ENCODE data around the gene CNPY2. TPM values are rescaled to one million over a fixed set of nuclear protein-coding genes. Genes with fewer than 3 reads are reported as not detected.
"Not testable (repeated sequence)": the region's sequence is repeated elsewhere in the genome, so short reads cannot be mapped to it uniquely, and the experiment has no call there.

Gene CNPY2
- polyA plus RNA-seq, 2 of the 4 experiments (the other 2 are of a cell fraction) = 158 to 218 TPM

GRCh38 chr12:56350662-56351061 lies 34.9 kb upstream of the CNPY2 start:
- no peak overlapping the region for H3K27ac ChIP-seq
- DNase-seq (ENCODE audit: low read depth in 1 of 2, low spot score in 1 of 2) = no peak
- POLR2A ChIA-PET = no interaction called here

GRCh38 chr12:56348776-56349175 lies 33.0 kb upstream of the CNPY2 start:
- H3K4me3 ChIP-seq = no peak overlapping the region
- POLR2A ChIA-PET = no interaction called here
- no peaks in the 10 kb centered on the region for H3K4me1 ChIP-seq

More at GRCh38 chr12:56350662-56351061, 34.9 kb upstream of the CNPY2 start:
- no peak for ATAC-seq
- Histone ChIP-seq H3K4me2 (no peak overlapping the region), H3K4me3 (no peak overlapping the region), H3K4me1 (no peaks in the 10 kb centered on the region), H3K9me3 (no peaks in the 10 kb centered on the region)
- TF ChIP-seq RCOR1 (IDR thresholded peaks at IDR 0.05; ENCODE audit: low read depth, low read length) = no peak
- TF ChIP-seq RFX5 (IDR thresholded peaks at IDR 0.05) = no peak
- TF ChIP-seq ZNF302 (CRISPR knock-in tag; IDR thresholded peaks at IDR 0.05) = no peak
- no peak for TF ChIP-seq MAFK (IDR thresholded peaks at IDR 0.05; ENCODE audit: partially characterized antibody)
- no peak for FAIRE-seq
- 63% methylated on average over 2 of the region's 2 CpGs for WGBS (ENCODE audit: missing lambda C conversion rate)
- CTCF ChIA-PET = interaction anchor here (2.1 kb wide), 1 partner anchor 10 kb away, joined by 6 read pairs; the partner anchor contains the start of gene STAT2

DNA sequence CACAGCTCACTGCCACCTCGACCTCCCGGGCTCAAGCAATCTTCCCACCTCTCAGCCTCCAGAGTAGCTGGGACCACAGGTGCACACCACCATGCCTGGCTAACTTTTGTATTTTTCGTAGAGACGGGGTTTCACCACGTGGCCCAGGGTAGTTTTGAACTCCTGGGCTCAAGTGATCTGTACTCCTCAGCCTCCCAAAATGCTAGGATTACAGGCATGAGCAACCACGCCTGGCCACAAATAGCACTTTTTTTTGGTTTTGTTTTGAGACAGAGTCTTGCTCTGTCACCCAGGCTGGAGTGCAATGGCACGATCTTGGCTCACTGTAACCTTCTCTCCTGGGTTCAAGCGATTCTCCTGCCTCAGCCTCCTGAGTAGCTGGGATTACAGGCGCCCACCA lies 31.5 kb upstream of the CNPY2 start:
- POLR2A ChIA-PET = interaction anchor here (0.6 kb wide), 1 partner anchor 73 kb away, joined by 6 read pairs; no protein-coding TSS in a partner anchor
- CTCF ChIA-PET; H3K4me1 ChIP-seq; DNase-seq (ENCODE audit: low read depth in 1 of 2, low spot score in 1 of 2); H3K27ac ChIP-seq; FAIRE-seq; H3K4me3 ChIP-seq; H3K9me3 ChIP-seq; ATAC-seq; H3K4me2 ChIP-seq: not testable (repeated sequence)
- 82% methylated on average over 9 of the region's 9 CpGs for WGBS (ENCODE audit: missing lambda C conversion rate)

More at GRCh38 chr12:56348776-56349175, 33.0 kb upstream of the CNPY2 start:
- H3K27ac ChIP-seq = no peak overlapping the region
- no peak overlapping the region for H3K4me2 ChIP-seq
- CTCF ChIA-PET = interaction anchor here (1.0 to 2.0 kb wide), 3 partner anchors 11 to 1234 kb away, joined by 3 to 8 read pairs (median 3); partner anchors contain the start of gene STAT2
- no peak for ATAC-seq
- 88% methylated on average over 5 of the region's 5 CpGs for WGBS (ENCODE audit: missing lambda C conversion rate)
- no peak for FAIRE-seq
- TF ChIP-seq CHD4 (IDR thresholded peaks at IDR 0.05; ENCODE audit: borderline replicate concordance) (no peak), ZSCAN20 (CRISPR knock-in tag; IDR thresholded peaks at IDR 0.05) (no peak), ZNF302 (CRISPR knock-in tag; IDR thresholded peaks at IDR 0.05) (no peak), ZFP36 (IDR thresholded peaks at IDR 0.05; ENCODE audit: borderline replicate concordance, partially characterized antibody) (no peak), ESRRA (IDR thresholded peaks at IDR 0.05; ENCODE audit: borderline replicate concordance, low read length) (no peak), RARB (CRISPR knock-in tag; IDR thresholded peaks at IDR 0.05) (no peak), EHMT2 (IDR thresholded peaks at IDR 0.05; ENCODE audit: low read depth) (no peak), FOXS1 (CRISPR knock-in tag; IDR thresholded peaks at IDR 0.05) (no peak), RFX5 (IDR thresholded peaks at IDR 0.05) (no peak), HES2 (IDR thresholded peaks at IDR 0.05) (no peak), HOXB13 (CRISPR knock-in tag; IDR thresholded peaks at IDR 0.05; ENCODE audit: low read depth) (no peak), NR3C1 (IDR thresholded peaks at IDR 0.05) (no peak), HOXB5 (CRISPR knock-in tag; IDR thresholded peaks at IDR 0.05) (no peak)
- TF ChIP-seq, protein P1, sequence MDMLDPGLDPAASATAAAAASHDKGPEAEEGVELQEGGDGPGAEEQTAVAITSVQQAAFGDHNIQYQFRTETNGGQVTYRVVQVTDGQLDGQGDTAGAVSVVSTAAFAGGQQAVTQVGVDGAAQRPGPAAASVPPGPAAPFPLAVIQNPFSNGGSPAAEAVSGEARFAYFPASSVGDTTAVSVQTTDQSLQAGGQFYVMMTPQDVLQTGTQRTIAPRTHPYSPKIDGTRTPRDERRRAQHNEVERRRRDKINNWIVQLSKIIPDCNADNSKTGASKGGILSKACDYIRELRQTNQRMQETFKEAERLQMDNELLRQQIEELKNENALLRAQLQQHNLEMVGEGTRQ (IDR thresholded peaks at IDR 0.05) = no peak
- TF ChIP-seq, protein P2, sequence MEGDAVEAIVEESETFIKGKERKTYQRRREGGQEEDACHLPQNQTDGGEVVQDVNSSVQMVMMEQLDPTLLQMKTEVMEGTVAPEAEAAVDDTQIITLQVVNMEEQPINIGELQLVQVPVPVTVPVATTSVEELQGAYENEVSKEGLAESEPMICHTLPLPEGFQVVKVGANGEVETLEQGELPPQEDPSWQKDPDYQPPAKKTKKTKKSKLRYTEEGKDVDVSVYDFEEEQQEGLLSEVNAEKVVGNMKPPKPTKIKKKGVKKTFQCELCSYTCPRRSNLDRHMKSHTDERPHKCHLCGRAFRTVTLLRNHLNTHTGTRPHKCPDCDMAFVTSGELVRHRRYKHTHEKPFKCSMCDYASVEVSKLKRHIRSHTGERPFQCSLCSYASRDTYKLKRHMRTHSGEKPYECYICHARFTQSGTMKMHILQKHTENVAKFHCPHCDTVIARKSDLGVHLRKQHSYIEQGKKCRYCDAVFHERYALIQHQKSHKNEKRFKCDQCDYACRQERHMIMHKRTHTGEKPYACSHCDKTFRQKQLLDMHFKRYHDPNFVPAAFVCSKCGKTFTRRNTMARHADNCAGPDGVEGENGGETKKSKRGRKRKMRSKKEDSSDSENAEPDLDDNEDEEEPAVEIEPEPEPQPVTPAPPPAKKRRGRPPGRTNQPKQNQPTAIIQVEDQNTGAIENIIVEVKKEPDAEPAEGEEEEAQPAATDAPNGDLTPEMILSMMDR (IDR thresholded peaks at IDR 0.05) = no peak
- no peaks in the 10 kb centered on the region for H3K9me3 ChIP-seq
- DNase-seq (ENCODE audit: low read depth in 1 of 2, low spot score in 1 of 2) = no peak

- 72% methylated on average over 7 of the region's 7 CpGs for WGBS (ENCODE audit: missing lambda C conversion rate)
- no peak overlapping the region for H3K4me2 ChIP-seq
- no peak for FAIRE-seq
- ATAC-seq = peak; percentile 54 to 77; a peak in 4 of 6 replicates
- POLR2A ChIA-PET = no interaction called here
- TF ChIP-seq EP300 (IDR thresholded peaks at IDR 0.05) = no peak
- TF ChIP-seq RAD21 (conservative IDR thresholded peaks at IDR 0.05 in 1 of 2, IDR thresholded peaks at IDR 0.05 in 1 of 2) = 0 out of 5 replicates have a peak, but pooled peaks of 1 of the 2 experiments have one; percentile 31
- no peak overlapping the region for H3K27ac ChIP-seq
- H3K9me3 ChIP-seq = no peaks in the 10 kb centered on the region
- H3K4me1 ChIP-seq = no peaks in the 10 kb centered on the region
- no peak overlapping the region for H3K4me3 ChIP-seq
- CTCF ChIA-PET = interaction anchor here (0.6 to 1.2 kb wide), 3 partner anchors 9 to 14 kb away, joined by 4 to 5 read pairs (median 4); no protein-coding TSS in a partner anchor
- peak in 1 of 2 experiments; percentile 40 for DNase-seq (ENCODE audit: low read depth in 1 of 2, low spot score in 1 of 2)
Measured at GRCh38 chr12:56346675-56347074, 30.9 kb upstream of the CNPY2 start.

GRCh38 chr12:56342290-56342689 lies 26.5 kb upstream of the CNPY2 start:
- not testable (repeated sequence) for DNase-seq (ENCODE audit: low read depth in 1 of 2, low spot score in 1 of 2); FAIRE-seq; H3K4me1 ChIP-seq; ATAC-seq; H3K27ac ChIP-seq; H3K9me3 ChIP-seq; H3K4me3 ChIP-seq; H3K4me2 ChIP-seq
- ChIA-PET CTCF (interaction anchor here (0.7 to 0.8 kb wide), 2 partner anchors 76 to 136 kb away, joined by 3 read pairs; no protein-coding TSS in a partner anchor), POLR2A (interaction anchor here (1.4 kb wide), 1 partner anchor 9 kb away, joined by 3 read pairs; no protein-coding TSS in a partner anchor)
- WGBS (ENCODE audit: missing lambda C conversion rate) = 94% methylated on average over 2 of the region's 2 CpGs

All from A549 (cell line).